Immature natural killer cell (primary cell): ENCODE measurements around the gene BOK. TPM values are rescaled to one million over a fixed set of nuclear protein-coding genes. Genes with fewer than 3 reads are reported as not detected.
A peak's percentile ranks its signal among the peaks of the same experiment; 100 is the strongest.

Experiments
- DNase-seq, 3 donors: peaks; one replicate each; pipeline ENCODE4 v3.0.0; 2022; ENCODE audit warnings: mixed read lengths in 1 of 3
- H3K27ac Mint-ChIP-seq, 6 donors: one replicate each; pipeline ENCODE4 v1.8.0; 2020; ENCODE audit warnings: mixed read lengths in 6 of 6, mild to moderate bottlenecking in 5 of 6, inconsistent platforms in 4 of 6, moderate library complexity in 3 of 6
- H3K27me3 Mint-ChIP-seq, 3 donors: one replicate each; pipeline ENCODE4 v1.8.0; 2020 to 2021; ENCODE audit warnings: low read depth in 3 of 3, mild to moderate bottlenecking in 3 of 3, mixed read lengths in 3 of 3, moderate library complexity in 3 of 3, inconsistent platforms in 1 of 3
- H3K36me3 Mint-ChIP-seq, 3 donors: one replicate each; pipeline ENCODE4 v1.8.0; 2020; ENCODE audit warnings: mixed read lengths in 3 of 3, inconsistent platforms in 2 of 3, mild to moderate bottlenecking in 2 of 3
- H3K4me1 Mint-ChIP-seq, 2 donors: one replicate each; pipeline ENCODE4 v1.8.0; 2020; ENCODE audit warnings: inconsistent platforms in 2 of 2, mild to moderate bottlenecking in 2 of 2, mixed read lengths in 2 of 2, moderate library complexity in 1 of 2
- H3K4me3 Mint-ChIP-seq, 5 donors: one replicate each; pipeline ENCODE4 v1.8.0; 2020; ENCODE audit warnings: mild to moderate bottlenecking in 5 of 5, mixed read lengths in 5 of 5, inconsistent platforms in 3 of 5, moderate library complexity in 3 of 5
- H3K9me3 Mint-ChIP-seq, 6 donors: one replicate each; pipeline ENCODE4 v1.8.0; 2020; ENCODE audit warnings: mild to moderate bottlenecking in 6 of 6, mixed read lengths in 6 of 6, inconsistent platforms in 4 of 6, moderate library complexity in 3 of 6
- polyA plus RNA-seq, 3 donors: library from polyadenylated mRNA; unstranded; fragments of 300-500 nt; fragmentation: Illumina TruSeq; gene quantifications; one replicate each; pipeline ENCODE4 v1.2.3, GENCODE V29; 2021

BOK gene
- polyA plus RNA-seq, 3 donors from 2014 or later: 15.2 to 21.4 (median 17.2) TPM

- Mint-ChIP-seq H3K27ac (peak overlapping the region in 4 of 6 donors; percentile 45 to 92 (median 66)), H3K36me3 (no peaks in the 10 kb centered on the region), H3K9me3 (no peaks in the 10 kb centered on the region), H3K27me3 (peaks cover 0 to 10% (median 1%) of the 10 kb centered on the region in 3 donors), H3K4me1 (peaks cover 24 to 28% of the 10 kb centered on the region in 2 donors), H3K4me3 (peak overlapping the region; percentile 46 to 71 (median 56))
- DNase-seq: no peak
Measured at GRCh38 chr2:241611062-241611461, 52.5 kb downstream of the BOK start.

GRCh38 chr2:241612156-241613016 lies 53.8 kb downstream of the BOK start:
- Mint-ChIP-seq H3K27ac (peak overlapping the region in 5 of 6 donors; percentile 4 to 47 (median 35)), H3K9me3 (no peaks in the 10 kb centered on the region), H3K4me3 (no peak overlapping the region)

GRCh38 chr2:241613017-241613780 lies 54.7 kb downstream of the BOK start:
- DNase-seq: no peak
- peaks cover 35 to 38% of the 10 kb centered on the region in 2 donors for H3K4me1 Mint-ChIP-seq
- peaks cover 0 to 10% (median 0%) of the 10 kb centered on the region in 3 donors for H3K27me3 Mint-ChIP-seq
- H3K4me3 Mint-ChIP-seq: no peak overlapping the region
- no peak overlapping the region for H3K27ac Mint-ChIP-seq
- no peaks in the 10 kb centered on the region for H3K9me3 Mint-ChIP-seq
- peaks cover 0 to 4% (median 0%) of the 10 kb centered on the region in 3 donors for H3K36me3 Mint-ChIP-seq

More at GRCh38 chr2:241612156-241613016, 53.8 kb downstream of the BOK start:
- Mint-ChIP-seq H3K4me1 (peaks cover 32 to 34% of the 10 kb centered on the region in 2 donors), H3K36me3 (peaks cover 0 to 2% (median 0%) of the 10 kb centered on the region in 3 donors), H3K27me3 (peaks cover 0 to 10% (median 0%) of the 10 kb centered on the region in 3 donors)
- no peak for DNase-seq

- Mint-ChIP-seq H3K4me3 (no peak overlapping the region), H3K36me3 (peaks cover 0 to 4% (median 0%) of the 10 kb centered on the region in 3 donors), H3K4me1 (peaks cover 25 to 26% of the 10 kb centered on the region in 2 donors), H3K9me3 (no peaks in the 10 kb centered on the region), H3K27ac (peak overlapping the region in 1 of 6 donors; percentile 34), H3K27me3 (peaks cover 0 to 7% (median 0%) of the 10 kb centered on the region in 3 donors)
- no peak for DNase-seq
Measured at GRCh38 chr2:241615041-241615440, 56.5 kb downstream of the BOK start.

GRCh38 chr2:241615522-241616052 lies 57.0 kb downstream of the BOK start:
- Mint-ChIP-seq H3K4me1 (peaks cover 22 to 25% of the 10 kb centered on the region in 2 donors), H3K27me3 (peaks cover 0 to 5% (median 0%) of the 10 kb centered on the region in 3 donors), H3K4me3 (no peak overlapping the region), H3K36me3 (peaks cover 0 to 4% (median 2%) of the 10 kb centered on the region in 3 donors), H3K9me3 (no peaks in the 10 kb centered on the region), H3K27ac (peak overlapping the region in 1 of 6 donors; percentile 77)
- no peak for DNase-seq

GRCh38 chr2:241616168-241617125 lies 57.9 kb downstream of the BOK start:
- no peak for DNase-seq
- Mint-ChIP-seq H3K36me3 (peaks cover 0 to 5% (median 4%) of the 10 kb centered on the region in 3 donors), H3K27me3 (peaks cover 0 to 4% (median 0%) of the 10 kb centered on the region in 3 donors), H3K9me3 (no peaks in the 10 kb centered on the region), H3K27ac (peak overlapping the region in 3 of 6 donors; percentile 14 to 77 (median 74)), H3K4me1 (peaks cover 22 to 24% of the 10 kb centered on the region in 2 donors), H3K4me3 (peak overlapping the region in 3 of 5 donors; percentile 23 to 83 (median 47))

- Mint-ChIP-seq H3K27ac (peak overlapping the region; percentile 65 to 89 (median 76)), H3K4me1 (peaks cover 25 to 26% of the 10 kb centered on the region in 2 donors), H3K4me3 (peak overlapping the region; percentile 80 to 92 (median 83)), H3K9me3 (no peaks in the 10 kb centered on the region), H3K27me3 (peaks cover 0 to 4% (median 0%) of the 10 kb centered on the region in 3 donors), H3K36me3 (peaks cover 0 to 5% (median 4%) of the 10 kb centered on the region in 3 donors)
- DNase-seq: peak; percentile 34 to 42 (median 40)
Measured at GRCh38 chr2:241617431-241618154, 59.0 kb downstream of the BOK start.

- peak overlapping the region in 4 of 6 donors; percentile 53 to 80 (median 76) for H3K27ac Mint-ChIP-seq
- no peak for DNase-seq
- peaks cover 25 to 26% of the 10 kb centered on the region in 2 donors for H3K4me1 Mint-ChIP-seq
- peaks cover 0 to 5% (median 4%) of the 10 kb centered on the region in 3 donors for H3K36me3 Mint-ChIP-seq
- no peaks in the 10 kb centered on the region for H3K9me3 Mint-ChIP-seq
- H3K4me3 Mint-ChIP-seq: peak overlapping the region in 3 of 5 donors; percentile 35 to 83 (median 80)
- H3K27me3 Mint-ChIP-seq: peaks cover 0 to 4% (median 0%) of the 10 kb centered on the region in 3 donors
Measured at GRCh38 chr2:241618296-241618805, 59.8 kb downstream of the BOK start.

GRCh38 chr2:241618829-241619228 lies 60.3 kb downstream of the BOK start:
- Mint-ChIP-seq H3K9me3 (no peaks in the 10 kb centered on the region), H3K4me1 (peaks cover 25 to 26% of the 10 kb centered on the region in 2 donors), H3K27ac (no peak overlapping the region), H3K36me3 (peaks cover 0 to 5% (median 4%) of the 10 kb centered on the region in 3 donors), H3K27me3 (peaks cover 0 to 4% (median 0%) of the 10 kb centered on the region in 3 donors), H3K4me3 (no peak overlapping the region)
- no peak for DNase-seq

- H3K36me3 Mint-ChIP-seq: peaks cover 0 to 5% (median 4%) of the 10 kb centered on the region in 3 donors
- DNase-seq: no peak
- H3K4me1 Mint-ChIP-seq: peaks cover 25 to 26% of the 10 kb centered on the region in 2 donors
- no peaks in the 10 kb centered on the region for H3K9me3 Mint-ChIP-seq
- H3K27ac Mint-ChIP-seq: no peak overlapping the region
- H3K27me3 Mint-ChIP-seq: peaks cover 0 to 3% (median 0%) of the 10 kb centered on the region in 3 donors
- no peak overlapping the region for H3K4me3 Mint-ChIP-seq
Measured at GRCh38 chr2:241619597-241620418, 61.3 kb downstream of the BOK start.

GRCh38 chr2:241620419-241620769 lies 61.8 kb downstream of the BOK start:
- Mint-ChIP-seq H3K27me3 (peaks cover 0 to 3% (median 0%) of the 10 kb centered on the region in 3 donors), H3K27ac (peak overlapping the region in 1 of 6 donors; percentile 53), H3K4me1 (peaks cover 25% of the 10 kb centered on the region in 2 donors), H3K4me3 (no peak overlapping the region), H3K9me3 (no peaks in the 10 kb centered on the region), H3K36me3 (peaks cover 0 to 5% (median 4%) of the 10 kb centered on the region in 3 donors)
- DNase-seq: no peak
